ENCODE data around the gene MPPE1. TPM values are rescaled to one million over a fixed set of nuclear protein-coding genes. Genes with fewer than 3 reads are reported as not detected.
A peak's percentile ranks its signal among the peaks of the same experiment; 100 is the strongest.

The MPPE1 gene
- total RNA-seq, 4 donors from 2014 or later: 24.7 to 83.4 (median 55.8) TPM

GRCh38 chr18:11849279-11849678 lies 58.8 kb downstream of the MPPE1 start:
- no peaks in the 10 kb centered on the region for H3K27me3 ChIP-seq
- no peak overlapping the region for H3K4me3 ChIP-seq
- no peak for DNase-seq
- WGBS, 2 donors (ENCODE audit: low coverage in 1 of 2): 90 to 93% methylated on average over 2 to 7 of the region's 7 CpGs
- in situ Hi-C loops (cut with MboI; ENCODE audit: low pct_ligation_motif_present in 1 of 4, low pct_unique_long_range_greater_than_20kb in 1 of 4, low sequenced_read_pairs in 3 of 4): no loop called here
- no peak for TF ChIP-seq EP300 (IDR thresholded peaks at IDR 0.05; ENCODE audit: low read depth)
- TF ChIP-seq POLR2AphosphoS5 (IDR thresholded peaks at IDR 0.05): no peak
- no peaks in the 10 kb centered on the region for H3K36me3 ChIP-seq
- H3K9me3 ChIP-seq: no peaks in the 10 kb centered on the region
- intact Hi-C loops (cut with DNase I; ENCODE audit: low total_unique reads): loop anchor here (5.0 kb wide), 1 partner anchor 162 kb away; the partner anchor contains the start of gene GNAL
- peak overlapping the region; percentile 91 to 98 (median 96) for H3K27ac ChIP-seq
- H3K4me1 ChIP-seq: peaks cover 15 to 28% (median 19%) of the 10 kb centered on the region in 4 donors

DNA sequence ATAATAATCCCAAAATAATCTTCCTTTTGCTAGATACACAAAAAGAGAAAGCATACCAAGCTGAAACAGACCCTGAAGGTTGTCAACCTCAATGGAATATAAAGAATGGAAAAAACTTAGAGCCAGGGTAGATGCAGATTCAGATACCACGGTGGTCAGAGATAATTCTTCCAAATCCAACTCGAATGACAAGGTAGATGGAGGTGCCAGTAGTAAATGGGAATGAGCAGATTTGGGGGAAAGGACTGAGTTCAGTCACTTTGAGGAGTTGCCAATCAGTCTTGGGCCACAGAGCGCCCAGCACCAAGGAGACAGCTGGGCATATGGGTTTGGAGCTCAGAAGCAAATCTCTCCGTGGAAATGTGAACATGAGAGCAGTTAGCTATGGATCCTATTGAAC lies 60.3 kb downstream of the MPPE1 start:
- TF ChIP-seq, protein P1, sequence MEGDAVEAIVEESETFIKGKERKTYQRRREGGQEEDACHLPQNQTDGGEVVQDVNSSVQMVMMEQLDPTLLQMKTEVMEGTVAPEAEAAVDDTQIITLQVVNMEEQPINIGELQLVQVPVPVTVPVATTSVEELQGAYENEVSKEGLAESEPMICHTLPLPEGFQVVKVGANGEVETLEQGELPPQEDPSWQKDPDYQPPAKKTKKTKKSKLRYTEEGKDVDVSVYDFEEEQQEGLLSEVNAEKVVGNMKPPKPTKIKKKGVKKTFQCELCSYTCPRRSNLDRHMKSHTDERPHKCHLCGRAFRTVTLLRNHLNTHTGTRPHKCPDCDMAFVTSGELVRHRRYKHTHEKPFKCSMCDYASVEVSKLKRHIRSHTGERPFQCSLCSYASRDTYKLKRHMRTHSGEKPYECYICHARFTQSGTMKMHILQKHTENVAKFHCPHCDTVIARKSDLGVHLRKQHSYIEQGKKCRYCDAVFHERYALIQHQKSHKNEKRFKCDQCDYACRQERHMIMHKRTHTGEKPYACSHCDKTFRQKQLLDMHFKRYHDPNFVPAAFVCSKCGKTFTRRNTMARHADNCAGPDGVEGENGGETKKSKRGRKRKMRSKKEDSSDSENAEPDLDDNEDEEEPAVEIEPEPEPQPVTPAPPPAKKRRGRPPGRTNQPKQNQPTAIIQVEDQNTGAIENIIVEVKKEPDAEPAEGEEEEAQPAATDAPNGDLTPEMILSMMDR (IDR thresholded peaks at IDR 0.05): no peak
- TF ChIP-seq POLR2AphosphoS5 (IDR thresholded peaks at IDR 0.05): no peak
- TF ChIP-seq POLR2A (IDR thresholded peaks at IDR 0.05): no peak
- TF ChIP-seq EP300 (IDR thresholded peaks at IDR 0.05; ENCODE audit: low read depth): no peak
- Histone ChIP-seq H3K36me3 (no peaks in the 10 kb centered on the region), H3K9me3 (no peaks in the 10 kb centered on the region), H3K4me1 (peaks cover 7 to 13% (median 8%) of the 10 kb centered on the region in 4 donors), H3K4me3 (no peak overlapping the region), H3K27me3 (no peaks in the 10 kb centered on the region), H3K27ac (no peak overlapping the region)
- intact Hi-C loops (cut with DNase I; ENCODE audit: low total_unique reads) (loop anchor here (5.0 kb wide), 1 partner anchor 161 kb away; the partner anchor contains the start of gene GNAL), in situ Hi-C loops (cut with MboI; ENCODE audit: low pct_ligation_motif_present in 1 of 4, low pct_unique_long_range_greater_than_20kb in 1 of 4, low sequenced_read_pairs in 3 of 4) (no loop called here)
- DNase-seq: no peak
- WGBS, 2 donors (ENCODE audit: low coverage in 1 of 2): 64 to 76% methylated on average over 3 to 4 of the region's 4 CpGs

DNA sequence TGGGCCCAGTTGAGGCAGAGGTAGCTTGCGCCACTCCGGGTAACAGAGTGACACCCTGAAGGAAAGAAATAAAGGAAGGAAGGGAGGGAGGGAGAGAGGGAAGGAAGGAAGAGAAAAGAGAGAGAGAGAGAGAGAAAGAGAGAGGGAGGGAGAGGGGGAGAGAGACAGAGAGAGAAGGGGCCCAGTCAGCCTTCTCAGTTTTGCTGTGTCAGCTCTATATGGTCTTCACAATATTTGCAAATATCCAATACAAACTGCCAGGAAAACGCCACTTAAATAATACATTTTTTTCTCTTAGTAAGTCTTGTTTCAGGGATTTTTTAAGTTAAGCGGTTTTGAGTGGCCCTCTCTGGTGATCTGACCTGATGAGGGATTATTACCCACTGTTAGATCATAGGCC lies 62.5 kb downstream of the MPPE1 start:
- Histone ChIP-seq H3K27me3 (no peaks in the 10 kb centered on the region), H3K27ac (no peak overlapping the region), H3K4me1 (peaks cover 0 to 5% (median 3%) of the 10 kb centered on the region in 4 donors), H3K4me3 (no peak overlapping the region), H3K36me3 (no peaks in the 10 kb centered on the region), H3K9me3 (no peaks in the 10 kb centered on the region)
- DNase-seq: no peak
- in situ Hi-C loops (cut with MboI; ENCODE audit: low pct_ligation_motif_present in 1 of 4, low pct_unique_long_range_greater_than_20kb in 1 of 4, low sequenced_read_pairs in 3 of 4): no loop called here
- 90 to 98% methylated on average over 4 of the region's 4 CpGs for WGBS, 2 donors (ENCODE audit: low coverage in 1 of 2)
- no peak for TF ChIP-seq POLR2AphosphoS5 (IDR thresholded peaks at IDR 0.05)
- no peak for TF ChIP-seq EP300 (IDR thresholded peaks at IDR 0.05; ENCODE audit: low read depth)
- TF ChIP-seq, protein P1 (IDR thresholded peaks at IDR 0.05): no peak
- TF ChIP-seq POLR2A (IDR thresholded peaks at IDR 0.05): no peak
- intact Hi-C loops (cut with DNase I; ENCODE audit: low total_unique reads): loop anchor here (5.0 kb wide), 1 partner anchor 158 kb away; the partner anchor contains the start of gene GNAL

GRCh38 chr18:11844436-11844835 lies 63.7 kb downstream of the MPPE1 start:
- no peak overlapping the region for H3K4me3 ChIP-seq
- H3K27me3 ChIP-seq: no peaks in the 10 kb centered on the region
- in situ Hi-C loops (cut with MboI; ENCODE audit: low pct_ligation_motif_present in 1 of 4, low pct_unique_long_range_greater_than_20kb in 1 of 4, low sequenced_read_pairs in 3 of 4) (no loop called here), intact Hi-C loops (cut with DNase I; ENCODE audit: low total_unique reads) (no loop called here)
- no peaks in the 10 kb centered on the region for H3K9me3 ChIP-seq
- WGBS, 2 donors (ENCODE audit: low coverage in 1 of 2): 79 to 91% methylated on average over 6 of the region's 6 CpGs
- no peaks in the 10 kb centered on the region for H3K36me3 ChIP-seq
- no peak for TF ChIP-seq POLR2A (IDR thresholded peaks at IDR 0.05)
- TF ChIP-seq, protein P1 (IDR thresholded peaks at IDR 0.05): no peak
- TF ChIP-seq EP300 (IDR thresholded peaks at IDR 0.05; ENCODE audit: low read depth): no peak
- TF ChIP-seq POLR2AphosphoS5 (IDR thresholded peaks at IDR 0.05): no peak
- H3K4me1 ChIP-seq: peaks cover 0 to under 1% (median 0%) of the 10 kb centered on the region in 4 donors
- no peak for DNase-seq
- no peak overlapping the region for H3K27ac ChIP-seq

DNA sequence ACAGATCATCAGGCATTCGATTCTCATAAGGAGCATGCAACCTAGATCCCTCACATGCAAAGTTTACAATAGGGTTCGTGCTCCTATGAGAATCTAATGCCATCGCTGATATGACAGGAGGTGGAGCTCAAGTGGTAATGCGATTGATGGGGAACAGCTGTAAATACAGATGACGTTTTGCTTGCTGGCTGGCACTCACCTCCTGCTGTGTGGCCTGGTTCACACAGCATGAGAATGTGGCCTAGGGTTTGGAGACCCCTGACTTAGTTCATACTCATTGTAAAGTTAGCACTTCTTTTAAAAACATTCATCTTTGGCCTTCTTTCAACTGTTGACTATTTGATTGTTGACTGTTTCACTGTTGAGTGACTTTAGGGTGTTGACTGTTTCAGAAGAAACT lies 65.6 kb downstream of the MPPE1 start:
- H3K36me3 ChIP-seq: no peaks in the 10 kb centered on the region
- no peak overlapping the region for H3K4me3 ChIP-seq
- DNase-seq: no peak
- intact Hi-C loops (cut with DNase I; ENCODE audit: low total_unique reads): no loop called here
- H3K27ac ChIP-seq: no peak overlapping the region
- no peaks in the 10 kb centered on the region for H3K4me1 ChIP-seq
- in situ Hi-C loops (cut with MboI; ENCODE audit: low pct_ligation_motif_present in 1 of 4, low pct_unique_long_range_greater_than_20kb in 1 of 4, low sequenced_read_pairs in 3 of 4): no loop called here
- no peaks in the 10 kb centered on the region for H3K9me3 ChIP-seq
- H3K27me3 ChIP-seq: no peaks in the 10 kb centered on the region
- no peak for TF ChIP-seq EP300 (IDR thresholded peaks at IDR 0.05; ENCODE audit: low read depth)
- WGBS, 2 donors (ENCODE audit: low coverage in 1 of 2): 78 to 80% methylated on average over 4 to 5 of the region's 5 CpGs
